Suprapubic skin (tissue), 4 donors: ENCODE measurements around the gene TIGAR.

Source experiments
- POLR2A ChIP-seq, 2 donors: fragments of 450-650 bp; IDR thresholded peaks; one replicate each; pipeline ENCODE4 v1.6.1; 2017; ENCODE audit warnings: antibody characterized with exemption in 2 of 2, mild to moderate bottlenecking in 2 of 2, moderate library complexity in 2 of 2
- POLR2AphosphoS5 ChIP-seq, 3 donors: sonication (generic); formaldehyde crosslinking; IDR thresholded peaks; one replicate each; pipeline ENCODE4 v1.6.1; 2017; ENCODE audit warnings: antibody characterized with exemption in 3 of 3
- TF ChIP-seq, protein P1 (sequence below), 2 donors: fragments of 200-600 bp in 1 of 2; fragments of 450-650 bp in 1 of 2; sonication (generic) in 1 of 2; IDR thresholded peaks; one replicate each; pipeline ENCODE4 v1.5.1; 2016 to 2019; ENCODE audit warnings: antibody characterized with exemption in 2 of 2, mild to moderate bottlenecking in 1 of 2, moderate library complexity in 1 of 2

DNA sequence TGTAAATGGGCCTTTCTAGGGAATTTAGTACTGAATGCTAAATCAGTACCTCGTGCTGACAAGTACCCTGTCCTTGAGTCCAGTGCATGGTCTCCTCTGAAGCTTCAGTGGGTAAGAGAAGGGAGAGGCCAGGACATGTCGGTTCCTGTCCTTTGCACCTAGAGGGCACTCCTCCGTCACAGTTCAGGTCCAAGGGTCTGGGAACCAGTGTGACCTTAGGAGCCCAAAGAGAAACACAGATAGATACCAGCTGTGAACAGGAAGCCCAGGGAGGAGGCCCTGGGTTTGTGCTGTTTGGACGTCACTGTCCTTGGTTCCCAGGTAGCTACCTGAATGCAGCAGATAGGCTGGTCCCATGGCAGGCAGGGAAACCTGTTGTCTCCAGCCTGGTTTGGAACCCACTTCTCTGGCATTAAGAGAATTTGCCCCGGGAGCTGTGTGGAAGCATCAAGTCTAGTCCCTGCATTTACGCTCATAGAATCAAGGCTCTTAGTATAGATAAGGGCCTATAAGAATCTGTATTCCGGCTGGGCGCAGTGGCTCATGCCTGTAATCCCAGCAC lies 62.4 kb downstream of the TIGAR start:
- TF ChIP-seq POLR2AphosphoS5 (IDR thresholded peaks at IDR 0.05), result no peak
- TF ChIP-seq, protein P1, sequence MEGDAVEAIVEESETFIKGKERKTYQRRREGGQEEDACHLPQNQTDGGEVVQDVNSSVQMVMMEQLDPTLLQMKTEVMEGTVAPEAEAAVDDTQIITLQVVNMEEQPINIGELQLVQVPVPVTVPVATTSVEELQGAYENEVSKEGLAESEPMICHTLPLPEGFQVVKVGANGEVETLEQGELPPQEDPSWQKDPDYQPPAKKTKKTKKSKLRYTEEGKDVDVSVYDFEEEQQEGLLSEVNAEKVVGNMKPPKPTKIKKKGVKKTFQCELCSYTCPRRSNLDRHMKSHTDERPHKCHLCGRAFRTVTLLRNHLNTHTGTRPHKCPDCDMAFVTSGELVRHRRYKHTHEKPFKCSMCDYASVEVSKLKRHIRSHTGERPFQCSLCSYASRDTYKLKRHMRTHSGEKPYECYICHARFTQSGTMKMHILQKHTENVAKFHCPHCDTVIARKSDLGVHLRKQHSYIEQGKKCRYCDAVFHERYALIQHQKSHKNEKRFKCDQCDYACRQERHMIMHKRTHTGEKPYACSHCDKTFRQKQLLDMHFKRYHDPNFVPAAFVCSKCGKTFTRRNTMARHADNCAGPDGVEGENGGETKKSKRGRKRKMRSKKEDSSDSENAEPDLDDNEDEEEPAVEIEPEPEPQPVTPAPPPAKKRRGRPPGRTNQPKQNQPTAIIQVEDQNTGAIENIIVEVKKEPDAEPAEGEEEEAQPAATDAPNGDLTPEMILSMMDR (IDR thresholded peaks at IDR 0.05), result no peak
- TF ChIP-seq POLR2A (IDR thresholded peaks at IDR 0.05), result no peak
